ENCODE data around the gene RBM17.
"Not testable (repeated sequence)": the region's sequence is repeated elsewhere in the genome, so short reads cannot be mapped to it uniquely, and the experiment has no call there.

Gene RBM17
- total RNA-seq = 95.5 to 112 (median 105) reads per million in 4 donors

- DNase-seq = peak; percentile 86 to 97 (median 93)
These were observed at the start of gene RBM17 for GRCh38 chr10:6088721-6089333. TSS of gene RBM17 (plus strand) at chr10:6089034. CDS start at chr10:6097066, 8,032 bp downstream.

DNA sequence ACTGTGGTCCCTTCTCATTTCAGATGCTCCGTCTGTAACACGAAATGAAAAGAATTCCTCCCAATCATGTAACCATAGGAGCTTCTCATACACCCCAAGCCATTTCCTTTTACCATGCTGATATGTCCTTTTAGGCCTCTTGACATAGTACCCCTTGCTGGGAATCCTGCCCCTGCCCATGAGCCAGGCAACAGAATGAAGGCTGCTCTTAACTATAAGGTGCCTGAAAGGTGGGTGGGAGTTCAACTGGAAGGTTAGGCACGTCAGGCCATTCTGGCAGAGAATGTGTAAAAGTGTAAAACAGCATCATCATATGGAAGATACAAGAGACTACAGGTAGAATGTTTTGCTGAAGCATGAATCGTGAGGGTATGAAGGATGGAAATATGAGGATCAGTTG is 49.1 kb upstream of the RBM17 start:
- DNase-seq = no peak

- DNase-seq = no peak
These were observed 48.6 kb upstream of the RBM17 start for GRCh38 chr10:6040205-6040604.

- DNase-seq = not testable (repeated sequence)
These were observed 45.5 kb upstream of the RBM17 start for GRCh38 chr10:6043377-6043776.

- DNase-seq = no peak
These were observed 44.8 kb upstream of the RBM17 start for GRCh38 chr10:6044060-6044459.

DNA sequence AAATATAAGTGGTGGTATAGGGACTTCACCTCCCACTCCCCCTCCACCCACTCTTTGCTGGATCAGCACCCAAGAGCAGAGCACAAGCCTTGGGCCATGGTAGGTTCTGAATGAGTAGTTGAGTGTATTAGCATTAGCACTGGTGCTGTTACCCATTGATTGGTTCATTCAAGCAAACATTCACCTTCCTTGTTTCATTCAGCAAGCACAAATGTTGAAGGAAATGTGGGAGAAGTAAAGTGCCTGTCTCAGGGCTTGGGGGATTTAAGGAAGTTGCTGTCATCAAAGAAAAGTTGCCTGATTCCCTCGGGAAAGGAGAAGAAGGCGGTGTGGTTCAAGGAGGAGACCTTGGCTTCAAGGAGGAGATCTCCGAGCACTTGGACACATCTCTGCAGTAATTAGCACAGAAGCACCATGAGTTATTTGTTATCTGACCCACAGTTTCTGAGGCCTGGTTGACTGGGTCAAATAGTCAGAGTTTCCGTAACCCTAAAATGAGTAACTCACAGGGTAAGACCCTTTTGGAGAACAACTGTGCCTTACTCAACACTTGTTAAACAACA is 44.0 kb upstream of the RBM17 start:
- no peak for DNase-seq

DNA sequence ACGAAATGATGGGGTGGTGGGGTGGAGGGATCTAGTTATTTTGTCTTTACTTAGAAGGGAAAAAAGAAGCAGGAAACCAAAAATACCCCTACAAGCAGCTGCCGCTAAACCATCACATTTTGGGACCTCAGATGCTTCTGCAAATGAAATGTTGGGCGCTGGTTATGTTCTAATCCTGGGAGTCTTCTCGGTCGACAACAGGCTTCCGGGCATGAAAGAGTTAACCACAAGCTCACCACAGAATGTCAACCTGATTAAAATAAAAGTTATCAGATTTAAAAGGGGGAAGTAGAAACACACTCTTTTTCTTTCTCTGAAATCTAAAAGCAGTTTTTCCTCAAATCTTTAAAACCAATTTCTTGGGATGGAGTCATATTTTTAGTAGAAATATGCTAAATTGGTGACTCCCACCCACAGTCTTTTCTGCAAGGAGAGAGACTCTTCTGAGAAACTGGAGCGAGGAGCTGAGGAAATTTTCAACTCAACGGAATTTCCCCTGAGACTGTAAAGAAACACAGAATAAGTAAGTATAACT is 43.5 kb upstream of the RBM17 start:
- peak in 1 of 5 donors; percentile 71 for DNase-seq

- no peak for DNase-seq
These were observed 42.7 kb upstream of the RBM17 start for GRCh38 chr10:6045878-6046772.

DNA sequence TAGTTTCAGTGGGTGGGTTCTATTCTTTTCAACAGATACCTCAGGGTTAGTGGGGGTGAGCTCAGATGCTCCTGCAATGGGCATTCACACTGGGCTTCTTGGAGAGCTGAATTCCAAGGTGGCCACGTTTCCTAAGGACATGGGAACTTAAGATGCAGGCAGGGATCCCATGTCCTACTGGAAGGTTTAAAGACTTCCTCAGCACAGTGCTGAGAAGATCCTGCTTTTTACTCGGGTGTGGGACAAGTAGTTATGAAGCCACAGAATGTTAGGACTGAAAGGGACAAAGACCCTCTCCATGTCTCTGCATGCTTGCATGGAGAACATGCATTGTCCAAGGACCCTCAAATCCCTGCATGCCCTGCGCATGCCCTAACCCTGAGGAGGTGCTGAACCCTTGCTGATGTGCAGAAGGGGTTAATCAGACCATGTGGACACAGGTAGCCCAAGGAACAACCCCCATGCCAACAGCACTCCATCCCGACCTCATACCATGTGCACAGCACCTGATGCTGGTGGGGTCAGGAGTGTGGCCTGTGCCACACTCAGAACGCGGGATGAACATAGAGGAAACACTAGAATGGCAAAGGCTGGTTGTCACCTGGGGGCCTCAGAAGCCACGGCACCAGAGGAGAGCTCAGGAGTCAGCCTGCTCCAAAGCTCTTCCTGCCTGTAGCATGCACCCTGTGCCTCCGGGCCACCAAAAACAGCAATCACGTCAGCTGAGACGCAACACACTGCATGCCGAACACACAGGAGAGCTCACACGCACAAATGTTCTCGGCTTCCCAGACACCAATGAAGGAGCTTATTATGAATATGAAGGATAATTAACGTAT is 41.8 kb upstream of the RBM17 start:
- no peak for DNase-seq

DNA sequence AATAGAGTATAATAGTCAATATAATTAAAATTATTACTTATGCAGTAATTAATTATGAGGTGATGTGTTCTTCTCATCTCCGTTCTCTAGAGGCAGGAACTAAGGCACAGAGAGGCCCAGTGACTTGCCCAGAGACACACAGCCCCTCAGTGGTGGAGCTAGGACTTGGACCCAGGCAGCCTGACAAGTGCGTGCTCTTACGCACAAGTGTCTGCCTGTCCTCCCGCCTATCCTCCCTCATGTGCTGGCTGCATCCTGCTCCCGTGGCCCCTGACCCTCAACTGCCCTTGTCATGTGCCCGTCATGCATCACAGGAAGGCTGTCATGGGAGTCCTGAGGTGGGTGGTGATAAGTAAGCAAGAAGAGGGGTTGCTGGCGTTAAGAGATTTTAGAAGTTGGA is 41.0 kb upstream of the RBM17 start:
- no peak for DNase-seq

DNA sequence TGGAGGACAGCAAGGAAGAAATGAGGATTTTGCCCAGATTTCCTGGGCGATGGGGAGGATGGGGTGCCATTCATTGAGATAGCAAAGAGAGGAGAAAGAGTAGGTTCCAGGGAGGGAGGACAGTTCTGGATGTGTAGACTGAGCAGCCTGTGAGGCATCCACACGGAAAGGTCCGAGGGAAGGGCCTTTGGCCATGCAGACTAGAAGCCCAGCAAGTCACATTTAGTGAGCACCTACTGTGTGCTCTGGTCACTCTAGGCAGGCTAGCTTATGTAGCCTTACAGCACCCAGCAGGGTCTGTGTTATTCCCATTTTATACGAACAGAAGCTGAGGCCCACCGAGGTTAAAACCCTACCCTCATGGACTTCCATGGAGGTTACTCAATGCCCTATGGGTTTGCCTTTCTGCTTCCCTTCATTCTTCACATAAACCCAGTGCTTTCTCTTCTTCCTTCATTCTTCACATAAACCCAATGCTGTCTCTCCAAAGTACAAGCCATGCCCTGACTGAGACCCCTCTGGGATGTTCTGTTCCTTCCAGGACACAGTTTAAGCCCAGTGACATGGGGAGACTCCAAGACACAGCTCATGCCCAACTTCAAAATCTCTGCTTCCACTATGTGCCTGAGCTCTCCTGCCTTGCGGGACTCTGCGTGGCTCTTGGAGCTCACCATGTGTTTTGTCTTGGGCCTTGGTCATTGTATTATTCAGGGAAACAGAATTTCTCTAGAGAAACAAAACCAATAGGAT is 40.4 kb upstream of the RBM17 start:
- no peak for DNase-seq

DNA sequence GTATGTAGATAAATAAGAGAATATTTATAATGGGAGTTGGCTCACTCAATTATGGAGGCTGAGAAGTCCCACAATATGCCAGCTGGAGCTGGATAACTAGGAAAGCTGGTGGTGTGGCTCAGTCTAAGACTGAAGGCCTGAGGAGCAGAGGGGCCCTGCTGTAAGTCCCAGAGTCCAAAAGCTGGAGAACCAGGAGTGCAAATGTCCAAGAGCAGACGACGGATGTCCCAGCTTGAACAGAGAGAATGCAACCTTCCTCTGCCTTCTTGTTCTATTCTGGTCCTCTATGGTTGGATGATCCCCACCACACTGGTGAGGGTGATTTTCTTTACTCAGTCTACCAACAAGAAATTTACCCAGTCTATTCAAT is 39.8 kb upstream of the RBM17 start:
- DNase-seq = no peak

DNA sequence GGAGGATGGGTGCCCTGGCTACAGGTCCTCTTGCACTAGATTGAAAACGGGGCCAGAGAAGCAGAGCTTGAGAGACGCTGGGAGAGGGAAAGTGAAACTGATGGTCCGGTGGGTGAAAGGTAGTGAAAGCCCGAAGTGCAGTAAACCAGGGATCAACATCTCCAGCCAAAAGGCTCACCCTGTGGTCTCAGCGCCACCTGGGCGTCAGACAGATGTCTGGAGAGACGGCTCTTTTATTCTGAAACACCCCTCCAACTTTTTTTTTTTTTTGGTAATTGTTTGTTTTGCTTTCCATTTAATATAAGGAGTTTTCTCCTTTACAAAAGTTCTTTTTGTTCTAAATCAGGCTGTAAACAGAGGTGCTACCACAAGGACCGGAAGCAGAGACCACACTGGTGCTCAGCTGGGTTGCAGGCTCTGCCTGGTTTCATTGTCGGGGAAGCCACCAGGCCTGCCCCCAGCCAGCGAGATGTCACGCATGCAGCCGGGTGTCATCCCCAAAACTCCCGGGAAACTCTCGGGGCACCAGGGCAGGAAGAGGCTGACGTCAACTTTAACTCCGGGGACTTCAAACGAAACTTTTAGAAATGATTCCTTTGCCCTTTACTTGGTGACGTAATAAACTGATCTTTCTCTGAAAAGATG is 37.9 kb upstream of the RBM17 start:
- peak; percentile 87 to 94 (median 89) for DNase-seq

DNA sequence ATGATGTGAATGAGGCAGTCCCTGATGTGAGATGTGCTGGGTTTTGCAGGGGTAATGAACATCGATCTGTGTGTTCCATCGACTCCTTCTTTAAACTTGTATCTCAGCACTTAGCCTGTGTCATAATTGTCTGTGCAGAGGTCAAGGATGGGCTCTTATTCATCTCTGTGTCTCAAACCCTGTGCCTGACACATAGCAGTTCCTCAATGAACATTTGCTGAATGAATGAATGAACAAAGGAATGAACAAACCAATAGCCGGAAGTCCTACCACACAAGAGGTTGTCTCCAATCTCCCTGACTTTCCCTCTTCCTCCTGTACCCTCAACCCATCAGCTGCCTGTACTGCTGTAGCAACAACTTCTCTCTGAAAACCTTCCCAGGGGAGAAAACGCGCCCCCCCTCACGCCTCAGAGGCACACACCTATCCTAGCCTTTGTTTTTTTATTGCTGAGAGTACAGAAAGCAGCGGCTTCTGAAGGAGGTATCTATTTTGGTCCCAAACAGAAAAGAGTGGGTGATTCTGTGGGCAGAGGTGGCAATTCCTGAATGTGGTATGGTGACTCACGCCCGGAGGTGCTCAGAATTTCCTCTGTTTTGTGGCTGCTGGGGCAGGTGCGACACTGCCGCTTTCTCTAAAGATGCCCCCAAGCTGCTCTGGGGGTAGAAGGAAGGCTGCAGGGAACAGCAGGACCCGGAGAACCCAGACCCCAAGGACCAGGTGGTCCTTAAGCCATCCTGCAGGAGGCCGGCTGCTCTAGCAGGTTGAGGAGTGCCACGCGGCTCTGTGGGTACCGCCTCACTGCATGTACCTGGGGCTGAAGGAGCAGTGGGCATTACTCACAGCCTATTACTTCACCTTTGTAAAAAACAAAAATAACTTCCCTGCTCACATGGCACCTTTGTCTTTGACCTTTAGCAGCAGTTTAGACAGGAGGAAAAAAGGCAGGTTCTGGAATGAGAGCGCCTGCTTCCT is 36.3 kb upstream of the RBM17 start:
- DNase-seq = peak; percentile 51 to 81 (median 68)

- DNase-seq = no peak
These were observed 35.5 kb upstream of the RBM17 start for GRCh38 chr10:6053303-6053702.

DNA sequence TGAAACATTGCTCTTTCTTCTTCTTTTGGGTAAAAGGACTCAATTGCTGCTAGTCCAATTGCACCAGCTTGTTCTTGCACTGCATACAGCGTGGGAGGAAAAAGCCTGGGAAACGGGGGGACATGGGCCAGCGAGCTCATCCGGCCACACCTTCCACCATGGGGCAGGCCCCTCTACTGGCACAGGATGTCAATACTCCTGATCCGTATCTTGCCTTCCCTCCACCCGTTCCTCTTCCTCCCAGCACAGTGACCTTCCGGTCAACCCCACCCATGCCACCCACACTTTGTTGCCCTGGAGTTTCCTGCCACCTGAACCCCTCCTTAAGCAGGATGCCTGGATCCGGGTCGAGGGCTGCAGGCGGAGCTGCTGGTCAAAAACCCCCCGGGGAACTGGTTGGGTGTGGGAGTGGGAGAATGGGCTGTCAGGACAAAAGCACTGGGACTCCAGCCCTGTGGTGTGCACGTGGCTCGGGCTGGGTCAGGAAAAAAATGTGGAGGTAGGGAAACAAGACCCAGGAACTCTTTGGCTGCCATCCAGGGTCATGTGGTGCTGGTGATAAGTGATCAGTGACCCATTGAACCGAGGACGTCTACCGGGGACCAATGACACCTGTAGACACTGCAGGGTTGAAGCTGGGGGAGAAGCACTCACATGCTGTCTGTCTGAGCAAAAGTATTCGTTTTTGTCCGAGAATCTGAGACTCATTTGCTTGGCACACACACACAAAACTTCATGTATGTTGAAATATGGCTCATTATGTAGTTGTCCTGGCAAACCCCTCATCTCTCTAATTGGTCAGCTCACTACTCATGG is 34.8 kb upstream of the RBM17 start:
- DNase-seq = no peak

DNA sequence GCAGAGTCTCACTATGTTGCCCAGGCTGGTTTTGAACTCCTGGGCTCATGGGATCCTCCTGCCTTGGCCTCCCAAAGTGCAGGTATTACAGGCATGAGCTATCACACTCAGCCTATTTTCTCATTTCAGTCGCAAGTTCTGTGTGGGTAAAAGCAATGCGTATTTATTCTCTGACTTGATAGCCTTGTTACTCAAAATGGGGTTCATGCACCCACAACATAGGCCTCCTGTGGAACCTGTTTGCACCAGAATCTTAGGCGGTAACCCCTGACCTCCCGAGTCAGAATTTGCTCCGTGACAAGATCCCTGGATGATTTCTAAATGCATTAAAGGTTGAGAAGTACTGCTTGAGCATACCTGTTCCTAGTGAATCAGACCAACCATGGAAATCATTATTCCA is 34.0 kb upstream of the RBM17 start:
- no peak for DNase-seq

GRCh38 chr10:6055929-6056328 is 32.9 kb upstream of the RBM17 start:
- DNase-seq = no peak
